ENCODE data around the gene RAB3C.
"Not testable (repeated sequence)": the region's sequence is repeated elsewhere in the genome, so short reads cannot be mapped to it uniquely, and the experiment has no call there.

RAB3C gene

GRCh38 chr5:58681943-58682342 lies 99.1 kb downstream of the RAB3C start:
- Histone ChIP-seq H3K36me3 (ENCODE audit: control insufficient read depth, low read depth, low read length) (no peaks in the 10 kb centered on the region), H3K27ac (ENCODE audit: low read length) (no peak overlapping the region), H3K9me3 (ENCODE audit: control insufficient read depth, low read depth, low read length) (no peaks in the 10 kb centered on the region), H3K27me3 (ENCODE audit: control insufficient read depth, insufficient read depth, low read length) (no peaks in the 10 kb centered on the region), H3K4me1 (ENCODE audit: control insufficient read depth, low read depth, low read length) (no peaks in the 10 kb centered on the region), H3K4me3 (ENCODE audit: low read length) (no peak overlapping the region), H3K9ac (ENCODE audit: low read length) (no peak overlapping the region)

GRCh38 chr5:58683567-58683966 lies 100.7 kb downstream of the RAB3C start:
- H3K4me1 ChIP-seq (ENCODE audit: control insufficient read depth, low read depth, low read length), result no peaks in the 10 kb centered on the region
- H3K4me3 ChIP-seq (ENCODE audit: low read length), result no peak overlapping the region
- no peak overlapping the region for H3K27ac ChIP-seq (ENCODE audit: low read length)
- H3K9ac ChIP-seq (ENCODE audit: low read length), result no peak overlapping the region
- H3K27me3 ChIP-seq (ENCODE audit: control insufficient read depth, insufficient read depth, low read length), result no peaks in the 10 kb centered on the region
- H3K36me3 ChIP-seq (ENCODE audit: control insufficient read depth, low read depth, low read length), result no peaks in the 10 kb centered on the region
- H3K9me3 ChIP-seq (ENCODE audit: control insufficient read depth, low read depth, low read length), result no peaks in the 10 kb centered on the region

- Histone ChIP-seq H3K9ac (ENCODE audit: low read length) (no peak overlapping the region), H3K9me3 (ENCODE audit: control insufficient read depth, low read depth, low read length) (no peaks in the 10 kb centered on the region), H3K27me3 (ENCODE audit: control insufficient read depth, insufficient read depth, low read length) (no peaks in the 10 kb centered on the region), H3K27ac (ENCODE audit: low read length) (no peak overlapping the region), H3K4me3 (ENCODE audit: low read length) (no peak overlapping the region), H3K4me1 (ENCODE audit: control insufficient read depth, low read depth, low read length) (no peaks in the 10 kb centered on the region), H3K36me3 (ENCODE audit: control insufficient read depth, low read depth, low read length) (no peaks in the 10 kb centered on the region)
Measured at GRCh38 chr5:58687079-58687478, 104.2 kb downstream of the RAB3C start.

- Histone ChIP-seq H3K27me3 (ENCODE audit: control insufficient read depth, insufficient read depth, low read length) (no peaks in the 10 kb centered on the region), H3K4me1 (ENCODE audit: control insufficient read depth, low read depth, low read length) (no peaks in the 10 kb centered on the region), H3K9ac (ENCODE audit: low read length) (no peak overlapping the region), H3K27ac (ENCODE audit: low read length) (no peak overlapping the region), H3K36me3 (ENCODE audit: control insufficient read depth, low read depth, low read length) (no peaks in the 10 kb centered on the region), H3K9me3 (ENCODE audit: control insufficient read depth, low read depth, low read length) (no peaks in the 10 kb centered on the region), H3K4me3 (ENCODE audit: low read length) (no peak overlapping the region)
Measured at GRCh38 chr5:58687595-58687994, 104.7 kb downstream of the RAB3C start.

- not testable (repeated sequence) for H3K4me3 ChIP-seq (ENCODE audit: low read length); H3K4me1 ChIP-seq (ENCODE audit: control insufficient read depth, low read depth, low read length); H3K9me3 ChIP-seq (ENCODE audit: control insufficient read depth, low read depth, low read length); H3K36me3 ChIP-seq (ENCODE audit: control insufficient read depth, low read depth, low read length); H3K9ac ChIP-seq (ENCODE audit: low read length); H3K27ac ChIP-seq (ENCODE audit: low read length); H3K27me3 ChIP-seq (ENCODE audit: control insufficient read depth, insufficient read depth, low read length)
Measured at GRCh38 chr5:58699088-58699761, 116.3 kb downstream of the RAB3C start.

GRCh38 chr5:58699762-58700118 lies 116.9 kb downstream of the RAB3C start:
- Histone ChIP-seq H3K27ac (ENCODE audit: low read length) (no peak overlapping the region), H3K4me1 (ENCODE audit: control insufficient read depth, low read depth, low read length) (no peaks in the 10 kb centered on the region)

DNA sequence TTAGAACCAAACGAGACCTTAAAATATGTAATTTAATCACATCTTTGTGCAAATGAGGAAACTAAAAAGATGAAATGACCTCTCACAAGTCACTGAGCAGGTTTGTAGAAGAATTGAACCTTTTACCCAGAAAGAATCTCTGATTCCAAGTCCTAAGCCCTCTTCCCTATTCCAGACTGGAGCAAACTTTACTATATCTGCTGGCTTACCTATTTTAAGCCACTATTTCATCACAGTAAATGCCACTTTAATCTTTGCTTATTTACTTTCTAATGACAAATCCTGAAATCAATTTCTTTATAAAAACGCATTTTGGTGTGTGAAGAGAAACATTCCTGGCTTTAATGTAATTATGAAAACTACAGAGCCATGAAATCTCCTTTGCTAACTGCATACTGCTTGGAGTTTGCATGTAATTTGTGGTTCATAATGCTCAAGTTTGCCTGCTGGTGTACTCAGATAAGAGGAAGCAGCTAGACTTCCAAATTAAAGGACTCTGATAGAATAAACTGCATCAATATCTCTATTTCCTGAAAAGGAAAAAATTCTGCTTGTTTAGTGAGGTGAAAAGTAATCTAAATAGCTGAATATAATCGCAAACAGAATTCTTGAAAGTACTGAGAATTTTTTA lies 121.2 kb downstream of the RAB3C start:
- Histone ChIP-seq H3K27me3 (ENCODE audit: control insufficient read depth, insufficient read depth, low read length) (no peaks in the 10 kb centered on the region), H3K36me3 (ENCODE audit: control insufficient read depth, low read depth, low read length) (no peaks in the 10 kb centered on the region), H3K27ac (ENCODE audit: low read length) (no peak overlapping the region), H3K9me3 (ENCODE audit: control insufficient read depth, low read depth, low read length) (no peaks in the 10 kb centered on the region), H3K4me3 (ENCODE audit: low read length) (no peak overlapping the region), H3K4me1 (ENCODE audit: control insufficient read depth, low read depth, low read length) (no peaks in the 10 kb centered on the region), H3K9ac (ENCODE audit: low read length) (no peak overlapping the region)

More at GRCh38 chr5:58699762-58700118, 116.9 kb downstream of the RAB3C start:
- no peaks in the 10 kb centered on the region for H3K36me3 ChIP-seq (ENCODE audit: control insufficient read depth, low read depth, low read length)
- no peak overlapping the region for H3K4me3 ChIP-seq (ENCODE audit: low read length)
- H3K27me3 ChIP-seq (ENCODE audit: control insufficient read depth, insufficient read depth, low read length), result no peaks in the 10 kb centered on the region
- H3K9me3 ChIP-seq (ENCODE audit: control insufficient read depth, low read depth, low read length), result no peaks in the 10 kb centered on the region
- H3K9ac ChIP-seq (ENCODE audit: low read length), result no peak overlapping the region

DNA sequence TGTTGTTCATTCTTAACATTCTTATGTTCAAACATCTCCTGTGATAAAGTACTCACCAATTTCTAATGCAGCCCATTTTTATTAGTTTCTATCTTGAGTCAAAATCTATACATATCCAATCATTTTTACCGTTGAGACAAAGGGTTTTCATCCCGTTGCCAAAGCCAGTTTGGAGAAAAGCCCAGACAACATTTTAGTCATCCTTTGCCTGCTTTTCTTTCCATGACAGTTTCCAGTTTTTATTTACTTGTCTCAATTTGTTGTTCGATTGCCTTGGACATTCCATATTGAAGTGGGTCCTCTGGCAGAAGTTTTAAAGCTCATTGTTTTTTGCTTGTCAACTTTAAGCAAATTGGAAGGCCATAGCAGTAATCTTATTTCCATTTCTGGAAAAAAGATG lies 123.9 kb downstream of the RAB3C start:
- Histone ChIP-seq H3K27ac (ENCODE audit: low read length) (no peak overlapping the region), H3K36me3 (ENCODE audit: control insufficient read depth, low read depth, low read length) (no peaks in the 10 kb centered on the region), H3K4me1 (ENCODE audit: control insufficient read depth, low read depth, low read length) (no peaks in the 10 kb centered on the region), H3K27me3 (ENCODE audit: control insufficient read depth, insufficient read depth, low read length) (no peaks in the 10 kb centered on the region), H3K9ac (ENCODE audit: low read length) (no peak overlapping the region), H3K4me3 (ENCODE audit: low read length) (no peak overlapping the region), H3K9me3 (ENCODE audit: control insufficient read depth, low read depth, low read length) (no peaks in the 10 kb centered on the region)

DNA sequence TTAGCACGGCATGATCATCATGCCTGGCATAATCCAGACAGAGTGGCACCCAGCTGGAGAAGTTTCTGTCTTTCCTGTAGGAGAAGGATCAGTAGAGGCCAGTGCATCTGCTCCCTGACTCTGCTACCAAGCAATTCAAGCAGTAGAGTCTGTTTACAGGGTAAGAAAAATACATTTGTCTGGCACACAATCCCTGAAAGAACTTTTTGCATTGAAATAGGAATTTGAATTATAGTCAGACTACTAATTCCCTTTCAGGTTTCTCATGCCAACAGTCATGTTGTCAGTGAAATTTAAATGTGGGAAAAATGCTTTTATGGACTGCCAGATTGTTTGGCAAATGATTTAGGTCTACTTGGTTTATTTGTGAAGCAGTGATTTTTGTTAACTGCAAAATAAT lies 125.6 kb downstream of the RAB3C start:
- no peak overlapping the region for H3K9ac ChIP-seq (ENCODE audit: low read length)
- H3K27ac ChIP-seq (ENCODE audit: low read length), result no peak overlapping the region
- no peaks in the 10 kb centered on the region for H3K36me3 ChIP-seq (ENCODE audit: control insufficient read depth, low read depth, low read length)
- H3K27me3 ChIP-seq (ENCODE audit: control insufficient read depth, insufficient read depth, low read length), result no peaks in the 10 kb centered on the region
- no peaks in the 10 kb centered on the region for H3K9me3 ChIP-seq (ENCODE audit: control insufficient read depth, low read depth, low read length)
- H3K4me1 ChIP-seq (ENCODE audit: control insufficient read depth, low read depth, low read length), result no peaks in the 10 kb centered on the region
- no peak overlapping the region for H3K4me3 ChIP-seq (ENCODE audit: low read length)

- not testable (repeated sequence) for H3K27me3 ChIP-seq (ENCODE audit: control insufficient read depth, insufficient read depth, low read length); H3K9me3 ChIP-seq (ENCODE audit: control insufficient read depth, low read depth, low read length); H3K36me3 ChIP-seq (ENCODE audit: control insufficient read depth, low read depth, low read length); H3K4me1 ChIP-seq (ENCODE audit: control insufficient read depth, low read depth, low read length); H3K27ac ChIP-seq (ENCODE audit: low read length); H3K4me3 ChIP-seq (ENCODE audit: low read length); H3K9ac ChIP-seq (ENCODE audit: low read length)
Measured at GRCh38 chr5:58710425-58710824, 127.5 kb downstream of the RAB3C start.

DNA sequence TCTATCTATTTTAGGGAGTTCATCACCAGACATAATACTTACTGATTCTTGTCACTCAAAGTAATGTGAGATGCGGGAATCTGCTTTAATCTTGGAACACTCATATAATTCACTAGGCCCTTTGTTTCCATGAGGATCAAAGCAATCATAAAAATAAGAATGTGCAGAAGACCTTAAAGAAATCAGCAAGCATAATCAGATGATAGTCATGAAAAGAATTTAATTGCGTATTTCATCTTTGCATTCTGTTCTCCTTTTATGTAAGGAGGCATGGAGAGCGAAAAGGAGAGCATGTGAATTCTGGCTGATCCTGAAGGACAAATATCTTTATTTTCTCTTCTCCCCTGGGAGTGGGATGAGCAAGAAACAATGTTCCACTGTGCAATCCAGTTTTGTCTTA lies 128.0 kb downstream of the RAB3C start:
- Histone ChIP-seq H3K36me3 (ENCODE audit: control insufficient read depth, low read depth, low read length) (no peaks in the 10 kb centered on the region), H3K4me1 (ENCODE audit: control insufficient read depth, low read depth, low read length) (no peaks in the 10 kb centered on the region), H3K4me3 (ENCODE audit: low read length) (no peak overlapping the region), H3K9ac (ENCODE audit: low read length) (no peak overlapping the region), H3K27me3 (ENCODE audit: control insufficient read depth, insufficient read depth, low read length) (no peaks in the 10 kb centered on the region), H3K27ac (ENCODE audit: low read length) (no peak overlapping the region), H3K9me3 (ENCODE audit: control insufficient read depth, low read depth, low read length) (peaks cover 5% of the 10 kb centered on the region)

DNA sequence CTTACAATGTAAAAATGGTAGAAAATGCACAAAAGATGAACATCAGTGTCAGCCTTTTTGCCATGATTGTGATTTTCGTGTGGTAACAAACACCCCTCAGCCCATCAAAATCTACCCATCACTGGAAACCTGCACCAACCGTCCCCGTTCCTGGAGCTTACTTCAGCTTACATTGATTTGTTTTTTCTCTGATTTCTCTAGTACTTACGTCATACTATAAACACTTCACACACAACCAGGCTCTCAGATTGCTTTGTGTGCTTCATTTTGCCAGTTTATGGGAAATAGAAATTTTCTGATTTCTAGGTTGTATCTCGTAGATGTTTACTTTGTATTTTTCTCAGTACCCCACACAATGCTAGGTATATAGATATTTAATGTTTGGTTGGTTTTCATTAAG lies 129.1 kb downstream of the RAB3C start:
- H3K4me3 ChIP-seq (ENCODE audit: low read length), result no peak overlapping the region
- H3K4me1 ChIP-seq (ENCODE audit: control insufficient read depth, low read depth, low read length), result peaks cover 5% of the 10 kb centered on the region
- no peaks in the 10 kb centered on the region for H3K36me3 ChIP-seq (ENCODE audit: control insufficient read depth, low read depth, low read length)
- no peak overlapping the region for H3K9ac ChIP-seq (ENCODE audit: low read length)
- H3K27ac ChIP-seq (ENCODE audit: low read length), result no peak overlapping the region
- no peaks in the 10 kb centered on the region for H3K27me3 ChIP-seq (ENCODE audit: control insufficient read depth, insufficient read depth, low read length)
- peaks cover 5% of the 10 kb centered on the region for H3K9me3 ChIP-seq (ENCODE audit: control insufficient read depth, low read depth, low read length)

All from iPS-18a (cell line).